Activated T-cell treated with anti-CD3 and anti-CD28 coated beads for 1 hour (primary cell): ENCODE measurements around the gene SBK1.
"Not testable (repeated sequence)": the region's sequence is repeated elsewhere in the genome, so short reads cannot be mapped to it uniquely, and the experiment has no call there.

Source experiments
- DNase-seq: peaks from one replicate; pipeline ENCODE4 v3.0.0-alpha.2; 2020; ENCODE audit warnings: low read depth

Gene SBK1

GRCh38 chr16:28335678-28336077 lies 43.4 kb downstream of the SBK1 start:
- not testable (repeated sequence) for DNase-seq

GRCh38 chr16:28336940-28337710 lies 44.8 kb downstream of the SBK1 start:
- DNase-seq, result not testable (repeated sequence)

GRCh38 chr16:28338230-28338629 lies 45.9 kb downstream of the SBK1 start:
- DNase-seq, result not testable (repeated sequence)

- not testable (repeated sequence) for DNase-seq
Observed at GRCh38 chr16:28362600-28362999, 70.3 kb downstream of the SBK1 start.

GRCh38 chr16:28363408-28363807 lies 71.1 kb downstream of the SBK1 start, which contains the start of gene NPIPB6:
Gene NPIPB6, minus strand, starts transcription at chr16:28363508. Its CDS starts 686 bp downstream, at chr16:28362822.
- DNase-seq, result not testable (repeated sequence)

- not testable (repeated sequence) for DNase-seq
Observed at GRCh38 chr16:28364268-28365173, 72.2 kb downstream of the SBK1 start.

GRCh38 chr16:28367926-28368325 lies 75.6 kb downstream of the SBK1 start:
- not testable (repeated sequence) for DNase-seq
